Activated T-cell treated with anti-CD3 and anti-CD28 coated beads, Interleukin-2, amount 50 U/mL, for 48 hours (primary cell): ENCODE results near the gene WWOX.
A peak's percentile ranks its signal among the peaks of the same experiment; 100 is the strongest.

Source experiments
- DNase-seq, 2 experiments: peaks; one replicate each; pipeline ENCODE4 v3.0.0-alpha.2; 2020

WWOX gene

DNA sequence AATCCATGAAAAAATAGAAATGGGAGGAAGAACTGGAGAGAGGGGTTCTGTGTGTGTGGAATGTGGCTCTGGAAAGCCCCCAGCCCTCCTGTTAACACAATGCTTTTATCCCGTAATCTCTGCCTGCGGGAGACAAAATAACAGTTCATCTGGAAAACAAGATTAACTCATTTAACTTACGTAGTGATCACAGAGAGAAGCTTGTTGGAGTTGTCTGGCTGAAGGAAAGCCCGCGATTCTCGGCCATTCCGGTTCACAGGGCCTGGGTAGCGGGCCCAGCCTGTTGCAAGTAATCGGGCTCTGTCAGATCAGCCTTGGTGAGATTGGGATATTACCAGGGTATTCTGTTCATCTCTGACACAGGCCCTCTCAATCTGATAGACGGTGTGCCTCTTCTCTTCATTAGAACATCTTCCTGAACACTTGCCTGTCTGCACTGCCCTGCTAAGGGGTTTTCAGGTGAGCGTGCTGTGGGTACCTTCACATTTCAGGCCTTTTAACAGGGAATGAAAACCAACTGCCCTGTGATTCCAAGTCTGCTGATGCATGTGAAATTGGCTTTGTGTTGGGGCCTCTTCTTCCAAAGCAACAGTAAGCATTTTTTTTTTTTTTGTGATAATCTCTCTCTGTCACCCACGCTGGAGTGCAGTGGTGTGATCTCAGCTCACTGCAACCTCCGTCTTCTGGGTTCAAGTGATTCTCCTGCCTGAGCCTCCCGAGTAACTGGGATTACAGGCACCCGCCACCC lies 609.9 kb downstream of the WWOX start:
- no peak for DNase-seq

DNA sequence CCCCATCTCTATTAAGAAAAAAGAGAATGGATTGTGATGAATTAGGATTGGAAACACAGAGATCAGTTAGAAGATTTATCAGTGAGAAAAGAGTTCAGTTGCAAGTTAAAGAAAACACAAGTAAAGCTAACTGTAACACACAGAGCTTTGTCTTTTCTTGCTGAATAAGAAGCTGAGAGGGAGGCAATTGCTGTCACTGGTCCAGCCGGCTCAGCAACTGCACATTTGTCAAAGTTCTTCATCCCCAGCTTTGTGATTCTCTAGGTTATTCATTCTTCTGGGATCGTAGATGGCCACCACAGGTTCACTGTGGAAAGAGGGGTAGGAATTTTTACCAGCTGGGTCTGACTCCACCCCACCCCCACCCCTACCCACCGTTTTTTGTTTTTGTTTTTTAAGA lies 615.7 kb downstream of the WWOX start:
- DNase-seq = no peak

DNA sequence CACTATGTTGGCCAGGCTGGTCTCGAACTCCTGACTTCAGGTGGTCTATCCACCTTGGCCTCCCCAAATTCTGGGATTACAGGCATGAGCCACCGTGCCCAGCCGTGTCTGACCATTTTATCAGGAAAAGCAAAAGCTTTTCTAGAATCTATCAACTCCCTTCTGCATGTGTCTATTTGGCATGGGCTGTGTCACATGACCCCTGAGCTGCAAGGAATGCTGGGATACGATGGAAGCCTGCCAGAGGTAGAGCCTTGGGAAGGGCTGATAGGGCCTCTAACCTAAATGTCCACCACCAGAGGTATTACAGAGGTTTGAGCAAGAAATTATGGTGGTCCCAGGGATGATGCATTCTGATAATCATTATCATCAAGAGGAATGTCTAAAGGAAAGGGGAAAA lies 616.2 kb downstream of the WWOX start:
- DNase-seq = no peak

DNA sequence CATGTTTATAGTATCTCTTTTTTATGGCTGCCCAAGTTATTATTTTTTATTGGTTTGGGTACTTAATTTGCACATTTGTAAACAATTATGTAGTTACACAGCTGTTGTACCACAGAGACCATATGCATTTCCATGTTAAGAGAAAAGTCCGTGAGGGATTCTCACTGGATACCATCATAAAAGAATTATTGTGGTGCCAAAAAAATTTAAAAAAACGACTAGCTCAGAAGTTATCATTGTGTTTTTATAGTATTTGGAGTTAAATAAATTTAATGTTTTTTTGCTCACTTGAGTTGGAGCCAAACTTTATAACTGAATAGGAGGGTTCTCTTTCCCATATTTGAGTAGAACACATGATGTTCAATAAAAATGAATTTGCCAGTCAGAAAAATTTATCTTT lies 618.7 kb downstream of the WWOX start:
- DNase-seq = no peak

DNA sequence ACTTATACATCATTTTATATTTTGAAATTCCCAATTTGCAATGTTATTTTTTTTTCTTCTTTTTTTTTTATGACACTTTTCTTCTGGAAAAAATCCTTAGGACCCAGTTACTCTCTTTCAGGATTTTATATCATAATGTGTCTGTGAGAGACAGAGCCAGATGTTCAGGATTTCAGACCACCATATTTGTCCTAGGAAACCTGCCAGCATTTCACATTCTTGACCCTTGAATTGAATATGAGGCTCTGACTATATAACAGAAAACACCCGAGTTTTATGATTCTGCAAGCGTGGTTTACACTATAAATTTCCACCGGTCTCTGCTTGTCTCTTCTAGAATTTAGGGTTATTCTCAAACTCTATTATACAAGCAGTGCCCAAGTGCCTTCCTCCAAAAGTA lies 621.0 kb downstream of the WWOX start:
- DNase-seq = no peak

DNA sequence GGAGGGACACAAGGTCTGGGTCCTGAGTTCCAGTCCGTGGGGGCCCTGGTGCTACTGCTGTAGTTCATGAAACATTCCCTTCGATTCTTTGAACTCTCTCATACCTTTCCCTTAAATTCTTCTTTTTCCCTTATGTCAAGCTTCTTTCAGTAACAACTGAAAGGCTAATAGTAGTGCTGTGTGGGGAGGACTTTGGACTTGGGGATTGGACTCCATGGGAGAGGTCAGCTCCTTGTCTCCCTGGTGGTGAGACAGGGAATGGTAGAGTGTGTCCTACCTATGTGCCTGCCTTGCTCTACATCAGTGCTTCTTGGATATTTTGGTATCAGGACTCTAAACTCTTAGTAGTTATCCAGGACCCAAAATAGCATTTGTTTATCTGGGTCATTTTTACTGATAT lies 628.1 kb downstream of the WWOX start:
- DNase-seq = no peak

DNA sequence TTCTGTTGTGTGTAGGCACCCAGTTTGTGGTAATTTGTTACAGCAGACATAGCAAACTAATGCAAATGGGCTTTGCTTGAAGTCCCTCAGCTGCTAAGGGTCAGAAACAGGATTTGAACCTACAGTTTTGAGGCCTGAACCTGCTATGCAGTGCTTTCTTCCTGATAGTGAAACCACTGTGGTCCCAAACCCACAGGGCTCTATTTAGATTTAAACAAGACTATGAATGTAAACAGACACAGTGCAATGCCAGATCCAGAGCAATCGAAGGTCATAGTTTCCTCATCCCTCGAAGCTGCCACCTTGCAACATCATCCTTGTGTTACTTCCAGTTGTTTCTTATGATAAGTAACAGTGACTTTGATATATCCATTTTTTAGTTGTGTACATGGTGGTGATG lies 630.2 kb downstream of the WWOX start:
- no peak for DNase-seq

DNA sequence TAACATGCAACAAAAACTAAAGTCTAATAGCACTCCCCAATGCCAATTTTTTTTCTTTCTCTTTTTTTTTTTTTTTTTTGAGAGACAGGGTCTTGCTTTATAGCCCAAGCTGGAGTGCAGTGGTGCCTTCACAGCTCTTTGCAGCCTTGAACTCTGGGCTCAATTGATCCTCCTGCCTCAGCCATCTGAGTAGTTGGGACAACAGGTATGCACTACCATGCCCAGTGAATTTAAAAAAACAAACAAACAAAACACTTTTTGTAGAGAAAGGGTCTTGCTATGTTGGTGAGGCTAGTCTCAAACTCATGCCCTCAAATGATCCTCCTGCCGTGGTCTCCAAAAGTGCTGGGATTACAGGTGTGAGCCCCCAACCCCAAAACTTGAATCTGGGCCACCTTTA lies 632.3 kb downstream of the WWOX start:
- no peak for DNase-seq

DNA sequence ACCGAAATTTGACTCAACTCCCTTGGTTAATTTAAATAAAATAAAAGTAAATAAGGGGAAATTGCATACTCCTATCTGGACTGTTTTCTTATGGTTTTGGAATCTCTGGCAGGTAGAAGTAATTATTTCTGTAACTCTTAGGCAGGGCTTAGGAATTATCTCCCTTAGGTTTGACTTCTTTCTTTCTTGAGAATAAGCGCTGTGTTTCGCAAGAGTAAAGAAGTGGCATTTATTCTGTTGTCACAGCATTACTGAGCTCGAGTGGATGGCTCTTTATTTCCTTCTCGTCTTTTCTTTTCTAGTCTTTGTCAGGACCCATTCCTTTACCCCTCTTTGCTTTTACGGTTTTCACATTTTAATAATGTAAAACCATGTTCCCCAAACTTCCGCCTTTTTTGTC lies 633.2 kb downstream of the WWOX start:
- no peak for DNase-seq

DNA sequence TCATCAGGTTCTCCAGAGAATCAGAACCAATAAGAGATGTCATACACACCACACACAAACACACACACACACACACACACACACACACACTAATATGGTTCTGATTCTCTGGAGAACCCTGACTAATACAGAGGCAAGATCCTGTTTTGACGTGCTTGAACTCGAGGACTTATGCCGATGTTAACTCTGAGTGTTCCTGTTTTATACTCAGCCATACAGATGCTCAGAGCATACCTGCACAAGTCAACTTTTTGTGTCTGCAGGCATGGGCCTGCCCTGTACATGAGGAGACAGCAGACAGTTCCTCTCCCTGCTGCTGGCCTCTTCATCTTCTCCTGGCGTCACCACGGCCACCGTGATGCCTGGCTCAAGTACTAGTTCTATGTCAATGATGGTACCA lies 635.9 kb downstream of the WWOX start:
- DNase-seq = no peak

DNA sequence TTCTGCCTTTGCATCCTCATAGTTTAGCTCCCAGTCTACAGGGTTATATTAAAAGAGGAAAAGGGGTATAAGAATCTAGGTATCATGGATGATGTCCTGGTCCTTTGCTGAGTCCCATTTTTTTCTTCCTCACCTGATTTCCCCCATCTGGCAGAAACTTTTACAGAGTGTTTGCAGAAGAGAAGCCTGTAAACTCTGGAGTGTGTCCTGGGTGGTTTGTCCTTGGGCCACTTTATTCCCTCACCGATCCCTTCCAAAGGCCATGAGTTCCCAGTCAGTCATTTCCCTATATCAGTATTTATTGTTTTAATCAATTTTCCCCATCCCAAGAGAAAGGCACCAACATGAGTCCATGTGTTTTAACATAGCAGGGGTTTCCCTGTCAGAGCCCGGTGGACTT lies 638.2 kb downstream of the WWOX start:
- DNase-seq = no peak

DNA sequence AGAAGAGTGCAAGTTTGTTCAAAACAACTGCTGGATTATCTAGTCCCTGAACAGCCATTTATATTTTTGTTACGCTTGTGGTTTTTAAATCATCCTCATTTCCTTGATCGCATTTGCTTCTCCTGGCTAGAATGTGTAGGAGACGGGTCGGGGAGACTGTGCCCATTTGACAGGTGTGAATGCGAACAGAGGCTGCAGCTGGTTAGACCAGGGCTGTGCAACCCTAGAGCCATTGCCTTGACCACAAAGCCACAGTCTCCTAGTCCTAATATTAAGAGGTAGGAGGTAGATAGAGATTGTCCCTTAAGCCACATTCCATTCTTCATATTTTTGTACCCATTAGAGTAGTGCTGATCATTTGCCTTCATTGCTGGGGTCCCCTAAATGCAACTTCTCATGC lies 639.1 kb downstream of the WWOX start:
- DNase-seq = no peak

DNA sequence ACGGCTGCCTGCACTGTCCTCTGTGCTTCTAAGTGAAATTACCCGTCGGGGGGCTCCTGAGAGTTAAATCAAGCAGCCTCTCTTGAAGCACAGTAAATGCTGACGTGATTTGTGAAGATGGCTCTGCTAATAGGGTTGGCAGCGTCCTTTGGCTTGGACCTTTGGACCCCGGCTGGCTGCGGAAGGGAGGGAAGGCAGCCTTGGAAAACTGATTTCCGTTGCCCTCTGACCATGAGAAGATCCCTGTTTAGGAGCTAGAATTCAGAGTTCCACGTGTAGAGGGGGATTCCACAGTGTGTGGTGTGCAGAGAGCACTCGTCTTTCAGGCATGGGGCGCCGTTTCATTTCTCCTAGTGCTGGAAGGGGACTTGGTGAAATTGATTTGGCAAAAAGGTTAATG lies 640.8 kb downstream of the WWOX start:
- no peak for DNase-seq

DNA sequence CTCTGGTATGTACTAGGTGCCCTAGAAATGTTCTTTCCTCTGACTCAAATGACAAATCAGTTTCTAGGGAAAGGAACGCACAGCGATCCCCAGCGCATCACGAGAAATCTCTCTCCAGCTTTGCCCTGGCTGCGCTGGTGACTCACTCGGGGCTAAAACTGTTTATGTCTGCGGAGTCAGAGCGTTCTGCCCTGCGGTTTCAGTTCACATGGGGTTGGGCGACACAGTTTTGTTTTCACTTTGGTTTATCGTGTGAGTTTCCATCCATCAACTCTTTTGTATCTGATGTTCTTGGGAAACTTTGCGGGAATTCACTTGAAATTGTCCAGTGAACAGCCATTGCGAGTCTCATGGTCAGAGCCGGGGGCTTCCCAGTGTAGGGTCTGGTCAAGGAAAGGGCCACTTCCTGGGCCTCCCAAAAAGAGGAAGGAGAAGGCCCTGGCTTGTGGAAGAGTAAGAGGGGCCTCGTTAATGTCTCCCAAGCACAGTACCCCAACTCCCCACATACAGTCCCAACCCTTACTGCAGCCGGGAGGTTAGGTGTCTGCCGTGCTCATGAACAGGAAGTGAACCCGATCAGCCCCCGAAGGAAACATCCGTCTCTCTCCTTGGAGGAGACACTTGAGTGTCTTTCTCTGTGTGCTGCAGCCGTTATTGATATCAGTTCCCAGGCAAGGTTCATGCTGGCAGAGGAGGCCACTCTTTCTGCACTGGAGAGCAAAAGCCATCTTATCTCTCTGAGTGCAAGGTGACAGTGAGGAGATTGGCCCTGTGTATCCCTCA lies 643.2 kb downstream of the WWOX start:
- DNase-seq = peak; percentile 82 to 85

DNA sequence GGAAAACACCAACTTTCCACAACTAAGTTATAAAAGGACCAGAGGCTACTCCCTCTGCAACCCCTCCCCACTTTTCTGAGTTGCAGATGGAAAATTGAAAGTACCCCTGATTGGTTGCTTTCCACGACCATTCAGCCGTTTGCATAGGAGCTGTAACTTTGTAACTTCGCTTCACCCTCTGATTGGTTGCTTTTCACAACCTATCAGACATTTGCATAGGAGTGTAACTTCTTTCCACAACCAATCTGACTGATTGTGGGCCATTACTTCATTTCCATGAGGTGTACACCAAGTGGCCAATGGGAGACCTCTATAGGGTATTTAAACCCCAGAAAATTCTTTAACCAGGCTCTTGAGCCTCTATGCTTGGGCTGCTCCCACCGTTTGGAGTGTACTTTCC lies 644.1 kb downstream of the WWOX start:
- no peak for DNase-seq

DNA sequence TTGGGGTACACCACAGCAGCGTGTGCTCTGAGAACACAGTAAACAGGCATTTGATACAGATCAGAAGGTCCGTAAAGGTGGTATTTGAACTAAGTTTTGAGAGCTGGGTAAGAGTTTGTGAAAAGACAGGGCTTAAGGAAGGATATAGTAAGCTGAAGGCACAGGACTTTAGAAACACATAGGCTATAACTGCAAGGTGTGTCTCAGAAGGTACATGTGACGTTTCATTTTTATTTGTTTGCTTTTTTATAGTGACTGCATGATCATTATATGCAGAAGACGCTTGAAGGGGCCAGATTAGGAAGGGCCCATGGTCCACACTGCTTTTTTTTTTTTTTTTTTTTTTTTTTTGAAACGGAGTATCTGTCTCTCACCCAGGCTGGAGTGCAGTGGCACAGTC lies 644.6 kb downstream of the WWOX start:
- no peak for DNase-seq

DNA sequence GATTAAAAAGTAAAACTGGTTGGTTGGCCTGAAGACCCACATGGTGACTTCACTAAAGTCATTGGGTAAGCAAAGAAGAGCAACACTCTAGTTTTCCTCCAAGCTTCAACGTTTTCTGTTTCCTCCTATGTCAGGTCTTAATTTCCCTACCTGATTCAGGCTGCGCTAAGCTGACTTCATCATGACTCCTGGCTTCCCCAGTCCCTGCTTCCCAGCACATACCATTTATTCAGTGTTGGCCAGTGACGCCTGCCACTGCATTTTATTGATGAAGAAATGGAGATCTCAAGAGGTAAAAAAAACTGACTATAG lies 645.3 kb downstream of the WWOX start:
- no peak for DNase-seq

DNA sequence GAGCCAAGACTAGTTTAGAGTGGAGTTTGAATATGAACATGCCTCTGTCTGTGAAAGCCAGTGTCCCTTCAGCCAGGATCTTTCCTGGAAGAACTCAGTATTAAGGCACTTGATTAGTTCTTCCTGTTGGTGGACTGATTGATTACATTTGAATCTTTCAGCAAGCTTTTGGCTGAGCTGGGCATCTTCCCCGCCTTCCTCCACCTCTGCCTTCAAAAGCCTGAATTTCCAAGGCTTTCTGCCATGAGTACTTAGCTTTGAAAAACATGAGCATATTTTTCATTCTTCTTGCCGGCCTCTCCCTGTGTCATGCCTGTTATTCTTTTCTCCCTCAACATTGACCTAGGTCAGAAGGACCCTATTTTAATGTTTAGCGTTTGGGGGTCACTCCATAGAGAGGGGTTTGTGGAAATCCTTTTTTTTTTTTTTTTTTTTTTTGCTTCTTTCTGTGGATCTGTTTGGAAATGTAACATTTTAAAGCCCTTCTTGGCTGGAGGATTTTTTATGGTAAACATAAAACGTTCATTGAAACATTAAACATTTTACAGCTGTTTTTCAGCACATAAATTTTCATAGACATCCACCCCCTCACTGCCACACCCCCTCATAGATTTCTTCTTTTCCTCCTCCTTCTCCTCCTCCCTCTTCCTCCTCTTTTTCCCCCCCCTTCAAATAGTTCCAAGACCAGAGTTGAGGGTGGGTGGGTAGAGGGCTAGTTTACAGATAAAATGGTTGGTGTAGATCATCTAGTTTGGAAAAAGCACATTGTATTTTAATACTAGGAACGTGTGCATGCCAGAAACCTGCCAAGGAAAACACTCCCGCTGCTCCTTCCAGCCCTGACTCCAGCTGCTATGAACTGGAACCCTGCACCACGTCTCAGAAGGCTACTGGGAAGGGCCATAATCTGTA lies 645.9 kb downstream of the WWOX start:
- DNase-seq = no peak

DNA sequence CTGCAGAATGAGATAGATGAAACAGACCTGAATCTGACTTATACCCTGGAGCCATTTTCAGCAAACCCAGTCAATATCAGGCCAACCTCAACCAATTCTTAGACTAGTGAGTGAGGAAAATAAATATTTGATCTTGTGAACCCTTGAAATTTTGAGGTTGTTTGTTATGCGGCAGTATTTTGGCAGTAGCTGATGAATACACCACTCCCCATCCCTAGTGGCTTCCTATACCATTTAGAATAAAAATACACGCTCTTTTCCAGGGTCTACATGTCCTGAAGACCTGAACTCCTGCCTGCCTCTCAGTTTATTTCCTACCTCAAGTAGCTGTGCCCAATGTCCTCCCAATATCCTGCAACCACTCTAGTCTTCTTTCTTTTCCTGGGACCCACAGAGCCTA lies 647.3 kb downstream of the WWOX start:
- no peak for DNase-seq

DNA sequence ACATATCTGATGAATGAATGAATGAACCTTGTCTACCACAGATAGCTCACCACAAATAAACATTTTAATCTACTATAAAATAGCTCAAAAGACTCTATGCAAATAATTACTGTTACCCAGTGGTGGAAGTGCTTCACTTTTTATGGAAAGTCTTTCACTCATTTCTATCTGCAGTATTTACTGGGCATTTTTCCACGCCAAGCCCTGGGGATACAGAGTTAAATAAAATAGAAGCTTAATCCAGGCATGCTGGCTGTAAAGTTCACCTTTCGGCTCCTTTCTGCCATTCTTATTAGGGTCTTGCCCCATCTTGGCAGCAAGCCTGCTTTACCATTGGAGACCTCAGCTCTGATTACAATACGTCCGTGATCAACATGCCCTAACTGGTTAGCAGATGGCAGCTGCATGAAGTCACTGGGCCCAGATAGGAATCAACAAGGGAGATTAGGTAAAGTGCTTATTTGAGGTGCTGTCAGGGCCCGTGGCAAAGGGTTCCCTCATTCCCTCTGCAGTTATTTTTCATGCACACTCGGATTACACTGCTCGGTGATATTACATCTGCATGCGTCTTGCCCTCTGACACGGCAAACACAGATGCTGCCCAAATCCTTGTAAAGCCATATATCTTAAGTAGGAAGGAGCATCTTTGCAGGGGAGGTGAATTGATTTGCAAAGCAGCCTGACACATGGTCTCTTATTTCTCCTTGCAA lies 648.9 kb downstream of the WWOX start:
- DNase-seq = no peak

DNA sequence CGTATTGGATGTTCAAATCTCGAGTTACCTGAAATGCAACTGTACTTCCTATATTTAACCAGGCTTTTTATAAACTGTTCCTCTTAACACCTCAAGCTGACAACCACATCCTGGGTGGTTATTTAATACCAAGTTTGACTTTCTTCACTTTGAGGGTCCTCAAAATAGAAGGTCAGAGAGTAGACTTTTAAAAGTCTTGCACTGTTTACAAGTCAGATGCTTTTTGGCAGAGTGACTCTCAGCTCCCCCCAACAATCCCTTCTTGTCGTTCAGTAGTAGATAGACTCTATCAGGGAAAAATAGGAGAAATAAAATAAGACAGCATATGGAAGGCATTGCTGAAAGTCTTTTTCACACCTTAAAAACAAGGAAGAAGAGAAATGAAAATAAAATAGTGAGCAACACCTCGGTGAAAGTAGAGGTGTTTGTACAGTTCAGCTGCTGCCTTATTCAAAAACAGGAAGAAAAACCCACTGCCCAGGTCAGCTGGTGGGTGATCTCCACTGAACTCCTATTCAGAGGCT lies 650.4 kb downstream of the WWOX start:
- no peak for DNase-seq

DNA sequence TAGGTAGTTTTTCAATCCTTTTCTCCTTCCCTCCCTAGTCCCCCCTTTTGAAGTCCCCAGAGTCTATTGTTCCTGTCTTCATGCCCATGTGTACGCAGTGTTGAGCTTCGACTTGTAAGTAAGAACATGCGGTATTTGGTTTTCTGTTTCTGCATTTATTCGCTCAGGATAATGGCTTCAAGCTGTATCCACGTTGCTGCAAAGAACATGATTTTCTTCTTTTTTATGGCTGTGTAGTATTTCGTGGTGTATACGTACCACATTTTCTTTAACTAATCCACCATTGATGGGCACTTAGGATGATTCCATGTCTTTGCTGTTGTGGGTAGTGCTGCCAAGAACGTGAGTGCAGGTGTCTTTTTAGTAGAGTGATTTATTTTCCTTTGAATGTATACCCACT lies 651.2 kb downstream of the WWOX start:
- DNase-seq = no peak

DNA sequence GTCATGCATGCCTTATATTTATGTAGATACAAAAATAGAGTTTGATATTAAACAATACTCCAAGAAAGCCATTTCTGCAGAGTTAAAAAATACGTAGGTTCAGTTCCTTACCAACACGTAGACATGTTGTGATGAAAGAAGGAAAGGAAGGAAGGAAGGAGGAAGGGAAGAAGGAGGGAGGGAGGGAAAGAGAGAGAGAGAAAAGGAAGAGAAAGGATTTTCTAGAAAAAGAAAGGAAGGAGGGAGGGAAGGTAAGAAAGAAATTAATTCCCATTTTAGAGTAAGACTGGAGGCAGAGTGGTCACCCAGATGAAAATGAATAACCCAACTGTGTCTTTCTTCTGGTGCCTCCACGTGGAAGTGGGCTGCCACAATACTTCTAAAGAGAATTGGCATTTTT lies 652.1 kb downstream of the WWOX start:
- DNase-seq = no peak
